ENCODE results near the gene EPAS1. TPM values are rescaled to one million over a fixed set of nuclear protein-coding genes. Genes with fewer than 3 reads are reported as not detected.

The EPAS1 gene
- polyA plus RNA-seq, 1 of the 3 experiments (the other 2 are of a cell fraction), result 69.2 TPM

- H3K4me3 ChIP-seq (ENCODE audit: low read depth in 2 of 2, low read length in 1 of 2), result no peak overlapping the region
- peaks cover 10% of the 10 kb centered on the region for H3F3A ChIP-seq (replicated peaks; ENCODE audit: insufficient read depth)
- WGBS (ENCODE audit: low lambda C conversion rate), result 70% methylated on average over 2 of the region's 2 CpGs
- no peaks in the 10 kb centered on the region for H3K9me2 ChIP-seq
- no peak overlapping the region for H3K9ac ChIP-seq
- no peaks in the 10 kb centered on the region for H3K79me2 ChIP-seq (ENCODE audit: insufficient read depth)
- no peak overlapping the region for H2AFZ ChIP-seq (ENCODE audit: low read depth)
- peaks cover 9 to 10% of the 10 kb centered on the region in 2 experiments; a peak in 3 of 4 replicates for H3K4me1 ChIP-seq (ENCODE audit: control insufficient read depth in 1 of 2, insufficient read depth in 2 of 2, low read depth in 1 of 2, low read length in 1 of 2)
- ChIA-PET CTCF (no interaction called here), POLR2A (no interaction called here)
- no peak for DNase-seq
- no peaks in the 10 kb centered on the region for H3K27me3 ChIP-seq (ENCODE audit: insufficient read depth)
- no peaks in the 10 kb centered on the region for H4K20me1 ChIP-seq (ENCODE audit: insufficient read depth)
- no peaks in the 10 kb centered on the region for H3K36me3 ChIP-seq (replicated peaks in 1 of 2; ENCODE audit: control insufficient read depth in 1 of 2, insufficient read depth in 2 of 2, low read length in 1 of 2)
- no peak overlapping the region for H3K4me2 ChIP-seq
- TF ChIP-seq RXRA (IDR thresholded peaks at IDR 0.05; ENCODE audit: borderline replicate concordance, low read depth) (no peak), RFX5 (IDR thresholded peaks at IDR 0.05; ENCODE audit: low read length) (no peak), MEF2A (IDR thresholded peaks at IDR 0.05; ENCODE audit: borderline replicate concordance, low read depth) (no peak), CHD2 (IDR thresholded peaks at IDR 0.05; ENCODE audit: low read length, partially characterized antibody) (no peak), SMC3 (IDR thresholded peaks at IDR 0.05; ENCODE audit: low read depth, low read length) (no peak), MAX (IDR thresholded peaks at IDR 0.05; ENCODE audit: low read depth) (no peak), JUND (IDR thresholded peaks at IDR 0.05) (no peak), POLR2AphosphoS5 (IDR thresholded peaks at IDR 0.05; ENCODE audit: low read depth, low read length) (no peak), TAF1 (IDR thresholded peaks at IDR 0.05; ENCODE audit: borderline replicate concordance, low read depth, low read length) (no peak), FOXM1 (IDR thresholded peaks at IDR 0.05; ENCODE audit: low read depth) (no peak), GATA2 (CRISPR knock-in tag; IDR thresholded peaks at IDR 0.05) (no peak), FOXJ3 (CRISPR knock-in tag; IDR thresholded peaks at IDR 0.05) (no peak)
- TF ChIP-seq, protein P1, sequence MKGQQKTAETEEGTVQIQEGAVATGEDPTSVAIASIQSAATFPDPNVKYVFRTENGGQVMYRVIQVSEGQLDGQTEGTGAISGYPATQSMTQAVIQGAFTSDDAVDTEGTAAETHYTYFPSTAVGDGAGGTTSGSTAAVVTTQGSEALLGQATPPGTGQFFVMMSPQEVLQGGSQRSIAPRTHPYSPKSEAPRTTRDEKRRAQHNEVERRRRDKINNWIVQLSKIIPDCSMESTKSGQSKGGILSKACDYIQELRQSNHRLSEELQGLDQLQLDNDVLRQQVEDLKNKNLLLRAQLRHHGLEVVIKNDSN (IDR thresholded peaks at IDR 0.05; ENCODE audit: borderline replicate concordance, low read depth), result no peak
- TF ChIP-seq, protein P2, sequence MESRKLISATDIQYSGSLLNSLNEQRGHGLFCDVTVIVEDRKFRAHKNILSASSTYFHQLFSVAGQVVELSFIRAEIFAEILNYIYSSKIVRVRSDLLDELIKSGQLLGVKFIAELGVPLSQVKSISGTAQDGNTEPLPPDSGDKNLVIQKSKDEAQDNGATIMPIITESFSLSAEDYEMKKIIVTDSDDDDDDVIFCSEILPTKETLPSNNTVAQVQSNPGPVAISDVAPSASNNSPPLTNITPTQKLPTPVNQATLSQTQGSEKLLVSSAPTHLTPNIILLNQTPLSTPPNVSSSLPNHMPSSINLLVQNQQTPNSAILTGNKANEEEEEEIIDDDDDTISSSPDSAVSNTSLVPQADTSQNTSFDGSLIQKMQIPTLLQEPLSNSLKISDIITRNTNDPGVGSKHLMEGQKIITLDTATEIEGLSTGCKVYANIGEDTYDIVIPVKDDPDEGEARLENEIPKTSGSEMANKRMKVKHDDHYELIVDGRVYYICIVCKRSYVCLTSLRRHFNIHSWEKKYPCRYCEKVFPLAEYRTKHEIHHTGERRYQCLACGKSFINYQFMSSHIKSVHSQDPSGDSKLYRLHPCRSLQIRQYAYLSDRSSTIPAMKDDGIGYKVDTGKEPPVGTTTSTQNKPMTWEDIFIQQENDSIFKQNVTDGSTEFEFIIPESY (IDR thresholded peaks at IDR 0.05; ENCODE audit: borderline replicate concordance, low read depth), result no peak
- TF ChIP-seq, protein P3, sequence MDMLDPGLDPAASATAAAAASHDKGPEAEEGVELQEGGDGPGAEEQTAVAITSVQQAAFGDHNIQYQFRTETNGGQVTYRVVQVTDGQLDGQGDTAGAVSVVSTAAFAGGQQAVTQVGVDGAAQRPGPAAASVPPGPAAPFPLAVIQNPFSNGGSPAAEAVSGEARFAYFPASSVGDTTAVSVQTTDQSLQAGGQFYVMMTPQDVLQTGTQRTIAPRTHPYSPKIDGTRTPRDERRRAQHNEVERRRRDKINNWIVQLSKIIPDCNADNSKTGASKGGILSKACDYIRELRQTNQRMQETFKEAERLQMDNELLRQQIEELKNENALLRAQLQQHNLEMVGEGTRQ (IDR thresholded peaks at IDR 0.05; ENCODE audit: borderline replicate concordance, low read depth, low read length), result no peak
- H3K27ac ChIP-seq (ENCODE audit: low read depth in 2 of 2, low read length in 1 of 2), result peak overlapping the region in 1 of 2 experiments; percentile 31; a peak in 2 of 4 replicates
- H3K9me3 ChIP-seq, result no peaks in the 10 kb centered on the region
These were observed 29.0 kb upstream of the EPAS1 start for GRCh38 chr2:46268196-46268595.

GRCh38 chr2:46269001-46269400 lies 28.2 kb upstream of the EPAS1 start:
- no peak overlapping the region for H3K27ac ChIP-seq (ENCODE audit: low read depth in 2 of 2, low read length in 1 of 2)
- DNase-seq, result no peak
- no peaks in the 10 kb centered on the region for H3K9me3 ChIP-seq
- H4K20me1 ChIP-seq (ENCODE audit: insufficient read depth), result no peaks in the 10 kb centered on the region
- ChIA-PET POLR2A (no interaction called here), CTCF (no interaction called here)
- H3K27me3 ChIP-seq (ENCODE audit: insufficient read depth), result no peaks in the 10 kb centered on the region
- no peaks in the 10 kb centered on the region for H3K36me3 ChIP-seq (replicated peaks in 1 of 2; ENCODE audit: control insufficient read depth in 1 of 2, insufficient read depth in 2 of 2, low read length in 1 of 2)
- no peaks in the 10 kb centered on the region for H3K9me2 ChIP-seq
- no peak overlapping the region for H3K4me2 ChIP-seq
- no peak overlapping the region for H2AFZ ChIP-seq (ENCODE audit: low read depth)
- H3K9ac ChIP-seq, result no peak overlapping the region
- WGBS (ENCODE audit: low lambda C conversion rate), result 92% methylated on average over 4 of the region's 4 CpGs
- no peaks in the 10 kb centered on the region for H3K79me2 ChIP-seq (ENCODE audit: insufficient read depth)
- H3K4me3 ChIP-seq (ENCODE audit: low read depth in 2 of 2, low read length in 1 of 2), result no peak overlapping the region
- H3F3A ChIP-seq (replicated peaks; ENCODE audit: insufficient read depth), result peaks cover 10% of the 10 kb centered on the region
- H3K4me1 ChIP-seq (ENCODE audit: control insufficient read depth in 1 of 2, insufficient read depth in 2 of 2, low read depth in 1 of 2, low read length in 1 of 2), result peaks cover 9 to 10% of the 10 kb centered on the region in 2 experiments; a peak in 3 of 4 replicates
- TF ChIP-seq ELF1 (IDR thresholded peaks at IDR 0.05) (no peak), TAF1 (IDR thresholded peaks at IDR 0.05; ENCODE audit: borderline replicate concordance, low read depth, low read length) (no peak), RFX5 (IDR thresholded peaks at IDR 0.05; ENCODE audit: low read length) (no peak), SIN3A (IDR thresholded peaks at IDR 0.05; ENCODE audit: borderline replicate concordance, low read depth, low read length) (no peak), YY1 (IDR thresholded peaks at IDR 0.05; ENCODE audit: low read depth) (no peak), GABPA (IDR thresholded peaks at IDR 0.05; ENCODE audit: low read depth) (no peak), JUND (IDR thresholded peaks at IDR 0.05) (no peak), NRF1 (IDR thresholded peaks at IDR 0.05; ENCODE audit: low read depth, low read length) (no peak), CTCF (IDR thresholded peaks at IDR 0.05) (no peak), RXRA (IDR thresholded peaks at IDR 0.05; ENCODE audit: borderline replicate concordance, low read depth) (no peak)
- TF ChIP-seq, protein P1 (IDR thresholded peaks at IDR 0.05; ENCODE audit: borderline replicate concordance, low read depth), result no peak
- TF ChIP-seq, protein P4, sequence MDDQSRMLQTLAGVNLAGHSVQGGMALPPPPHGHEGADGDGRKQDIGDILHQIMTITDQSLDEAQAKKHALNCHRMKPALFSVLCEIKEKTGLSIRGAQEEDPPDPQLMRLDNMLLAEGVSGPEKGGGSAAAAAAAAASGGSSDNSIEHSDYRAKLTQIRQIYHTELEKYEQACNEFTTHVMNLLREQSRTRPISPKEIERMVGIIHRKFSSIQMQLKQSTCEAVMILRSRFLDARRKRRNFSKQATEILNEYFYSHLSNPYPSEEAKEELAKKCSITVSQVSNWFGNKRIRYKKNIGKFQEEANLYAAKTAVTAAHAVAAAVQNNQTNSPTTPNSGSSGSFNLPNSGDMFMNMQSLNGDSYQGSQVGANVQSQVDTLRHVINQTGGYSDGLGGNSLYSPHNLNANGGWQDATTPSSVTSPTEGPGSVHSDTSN (IDR thresholded peaks at IDR 0.05), result no peak
